SIG-M5 treated with dmso at 0.1 percent for 504 hours (cell line): Measurements from ENCODE around the gene NEU3.
"Not testable (repeated sequence)": the region's sequence is repeated elsewhere in the genome, so short reads cannot be mapped to it uniquely, and the experiment has no call there.

Source experiments
- DNase-seq: peaks from one replicate; lab custom pipeline; 2025; ENCODE audit not compliant: unreplicated experiment; lab: John Stamatoyannopoulos, UW

Gene NEU3

GRCh38 chr11:75028321-75028720, 39.6 kb downstream of the NEU3 start:
- no peak for DNase-seq

DNA sequence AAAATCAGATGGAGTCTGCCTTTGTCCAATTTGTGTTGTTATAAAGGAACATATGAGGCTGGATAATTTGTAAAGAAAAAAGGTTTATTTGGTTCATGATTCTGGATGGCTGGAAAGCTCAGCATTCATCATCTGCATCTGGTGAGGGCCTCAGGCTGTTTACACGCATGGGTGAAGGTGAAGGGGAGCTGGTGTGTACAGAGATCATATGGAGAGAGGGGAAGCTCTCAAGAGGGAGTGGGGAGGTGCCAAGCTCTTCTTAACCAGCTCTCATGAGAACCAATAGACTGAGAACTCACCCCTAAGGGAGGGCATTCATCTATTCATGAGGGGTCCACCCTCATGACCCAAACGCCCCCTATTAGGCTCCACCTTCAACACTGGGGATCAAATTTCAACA, 40.0 kb downstream of the NEU3 start:
- DNase-seq = no peak

DNA sequence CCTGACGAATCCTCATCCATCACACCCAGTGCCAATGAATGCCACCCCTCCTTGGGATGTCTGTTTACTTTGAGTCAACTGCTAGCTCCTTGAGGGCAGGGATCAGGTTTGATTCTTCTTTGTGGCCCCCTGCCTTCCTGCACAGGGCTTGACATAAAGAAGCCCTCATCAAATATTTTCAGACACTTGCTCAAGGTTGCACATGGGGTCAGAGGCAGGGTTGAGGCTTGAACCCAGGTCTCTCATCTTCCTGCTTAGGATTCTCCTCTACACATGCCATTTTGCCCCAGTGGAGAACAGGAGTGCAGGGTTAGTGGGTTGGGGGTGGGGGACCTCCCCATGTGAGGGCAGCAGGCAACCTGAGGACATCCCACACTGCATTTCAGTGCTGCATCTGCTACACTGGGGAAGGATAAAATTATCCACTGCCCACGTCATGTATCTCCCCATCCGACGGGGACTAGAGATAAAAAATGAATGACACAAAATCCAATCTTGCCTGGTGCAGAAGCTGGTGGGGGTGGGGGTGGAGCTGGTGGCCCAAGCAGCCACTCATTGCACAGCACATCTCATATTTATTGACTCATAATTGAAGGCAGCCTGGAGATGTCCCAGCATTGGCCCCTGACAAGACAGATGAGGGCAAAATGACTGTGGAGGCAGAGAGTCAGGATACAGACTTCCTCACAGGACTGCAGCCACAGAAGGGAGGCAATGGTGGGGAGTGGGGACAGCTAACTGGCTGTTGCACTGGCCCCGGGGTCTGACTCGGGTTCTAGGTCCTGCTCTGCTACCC, 41.3 kb downstream of the NEU3 start:
- no peak for DNase-seq

DNA sequence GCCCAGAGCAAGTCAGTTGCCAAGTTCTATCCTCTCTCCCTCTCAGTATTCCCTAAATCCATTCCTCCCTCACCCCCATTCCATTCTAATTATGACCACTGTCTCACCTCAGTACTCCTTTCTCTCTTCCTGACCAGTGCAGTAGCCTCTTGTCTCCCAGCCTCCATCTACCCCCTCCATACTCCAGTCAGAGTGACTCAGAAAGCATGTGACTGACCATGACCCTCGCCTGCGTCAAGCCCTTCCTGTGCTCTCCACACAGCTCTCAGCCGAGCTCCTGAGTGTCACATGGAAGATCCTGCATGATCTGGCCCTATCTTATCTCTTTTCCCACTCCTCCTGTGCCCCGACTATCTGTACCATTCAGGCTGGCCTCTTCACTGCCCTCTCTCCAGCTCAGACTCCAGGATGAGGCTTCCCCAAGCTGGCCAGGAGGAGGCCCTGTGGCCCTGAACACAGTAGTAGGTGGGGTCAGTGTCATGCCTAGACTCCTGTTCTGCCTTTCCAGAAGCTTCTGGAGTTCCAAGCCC, 42.6 kb downstream of the NEU3 start:
- DNase-seq = no peak

- peak; percentile 52 for DNase-seq
These were observed 43.2 kb downstream of the NEU3 start for GRCh38 chr11:75031771-75032549.

DNA sequence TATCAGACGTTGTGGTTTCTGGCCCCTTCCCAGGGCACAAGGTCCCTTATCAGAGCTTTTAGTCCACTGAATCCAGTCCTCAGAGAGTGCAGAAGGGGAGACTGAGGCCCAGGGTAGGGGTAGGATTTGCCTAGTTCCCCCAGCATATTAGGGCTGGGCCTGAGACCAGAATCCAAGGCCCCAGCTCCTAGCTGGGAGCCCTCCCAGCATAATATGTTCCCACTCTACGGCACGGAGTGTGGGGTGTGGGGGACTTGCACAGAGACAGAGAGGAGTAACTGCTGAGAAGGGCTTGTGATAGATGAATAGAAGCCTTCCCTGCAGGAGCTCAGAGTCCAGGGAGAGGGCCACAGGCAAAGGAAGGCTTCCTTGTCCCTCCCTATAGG, 43.8 kb downstream of the NEU3 start:
- DNase-seq = no peak

DNA sequence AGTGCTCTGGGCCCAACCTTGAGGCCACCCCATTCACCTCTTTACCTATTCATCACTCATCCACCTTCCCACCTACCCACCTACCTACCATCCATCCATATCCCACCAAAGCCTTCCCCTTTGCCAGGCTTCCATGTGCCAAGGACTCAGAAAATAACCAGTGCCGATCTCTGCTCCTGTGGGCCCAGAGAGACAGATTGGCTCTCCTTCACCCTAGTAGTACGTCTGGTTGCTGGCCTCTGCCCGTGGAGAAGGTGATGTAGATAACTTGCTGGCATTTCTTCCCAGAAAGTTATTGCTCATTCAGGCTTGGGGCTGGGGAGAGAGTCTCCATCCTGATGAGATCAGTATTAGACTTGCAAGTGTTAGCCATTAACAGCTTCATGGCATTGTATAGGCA, 45.2 kb downstream of the NEU3 start:
- DNase-seq = no peak

- DNase-seq = no peak
These were observed 46.5 kb downstream of the NEU3 start for GRCh38 chr11:75035256-75035655.

DNA sequence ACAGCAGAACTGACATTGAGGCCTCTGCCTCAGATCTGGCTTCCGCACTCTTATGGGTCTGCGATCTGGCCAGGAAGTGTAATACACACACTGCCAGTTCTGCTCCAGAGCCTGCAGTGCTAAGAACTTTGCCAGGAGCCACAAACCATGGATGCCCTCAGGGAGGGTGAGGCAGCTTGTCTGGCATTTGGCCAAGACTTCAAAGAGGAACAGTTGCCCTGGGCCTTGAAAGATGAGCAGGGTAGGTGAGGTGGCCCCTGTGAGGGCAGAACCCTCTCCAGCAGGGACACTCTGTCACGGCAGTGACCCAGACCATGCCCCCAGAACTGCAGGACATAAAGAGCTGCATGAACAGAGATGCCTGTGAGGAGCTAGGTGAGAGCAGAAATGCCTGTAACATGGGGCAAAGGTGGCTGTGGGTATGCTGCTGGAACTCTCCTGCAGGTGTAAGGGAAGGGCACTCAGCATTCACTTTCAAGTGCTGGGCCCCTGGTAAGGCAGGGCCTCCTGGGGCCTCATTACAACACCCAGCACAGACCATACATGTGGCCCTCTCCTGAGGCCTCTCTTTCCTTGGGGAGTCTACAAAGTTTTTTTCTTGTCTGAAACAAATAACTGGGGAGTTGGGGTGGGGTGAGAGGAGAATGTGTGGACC, 47.3 kb downstream of the NEU3 start:
- DNase-seq = no peak

DNA sequence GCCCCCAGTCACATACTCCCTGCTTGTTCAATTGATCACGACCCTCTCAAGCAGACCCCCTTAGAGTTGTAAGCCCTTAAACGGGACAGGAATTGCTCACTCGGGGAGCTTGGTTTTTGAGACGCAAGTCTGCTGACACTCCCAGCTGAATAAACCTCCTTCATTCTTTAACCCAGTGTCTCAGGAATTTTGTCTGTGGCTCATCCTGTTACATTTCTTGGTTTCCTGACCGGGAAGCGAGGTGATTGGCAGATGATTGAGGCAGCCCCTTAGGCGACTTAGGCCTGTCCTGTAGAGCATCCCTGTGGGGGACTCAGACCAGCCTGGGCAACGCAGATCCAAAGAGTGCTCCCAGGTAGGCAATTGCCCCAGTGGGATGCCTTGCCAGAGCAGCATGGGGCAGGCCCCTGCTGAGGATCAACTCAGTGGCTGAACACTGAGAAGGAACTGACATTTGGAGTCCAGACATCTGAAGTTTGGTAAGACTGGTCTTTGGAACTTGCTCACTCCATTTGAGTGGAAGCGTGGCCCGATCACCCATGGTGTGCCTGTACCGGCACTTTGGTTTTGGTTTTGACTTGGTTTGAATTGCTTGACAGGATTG, 51.5 kb downstream of the NEU3 start:
- DNase-seq = no peak

- DNase-seq = no peak
These were observed 52.5 kb downstream of the NEU3 start for GRCh38 chr11:75041263-75041662.

- not testable (repeated sequence) for DNase-seq
These were observed 53.1 kb downstream of the NEU3 start for GRCh38 chr11:75041821-75042220.

DNA sequence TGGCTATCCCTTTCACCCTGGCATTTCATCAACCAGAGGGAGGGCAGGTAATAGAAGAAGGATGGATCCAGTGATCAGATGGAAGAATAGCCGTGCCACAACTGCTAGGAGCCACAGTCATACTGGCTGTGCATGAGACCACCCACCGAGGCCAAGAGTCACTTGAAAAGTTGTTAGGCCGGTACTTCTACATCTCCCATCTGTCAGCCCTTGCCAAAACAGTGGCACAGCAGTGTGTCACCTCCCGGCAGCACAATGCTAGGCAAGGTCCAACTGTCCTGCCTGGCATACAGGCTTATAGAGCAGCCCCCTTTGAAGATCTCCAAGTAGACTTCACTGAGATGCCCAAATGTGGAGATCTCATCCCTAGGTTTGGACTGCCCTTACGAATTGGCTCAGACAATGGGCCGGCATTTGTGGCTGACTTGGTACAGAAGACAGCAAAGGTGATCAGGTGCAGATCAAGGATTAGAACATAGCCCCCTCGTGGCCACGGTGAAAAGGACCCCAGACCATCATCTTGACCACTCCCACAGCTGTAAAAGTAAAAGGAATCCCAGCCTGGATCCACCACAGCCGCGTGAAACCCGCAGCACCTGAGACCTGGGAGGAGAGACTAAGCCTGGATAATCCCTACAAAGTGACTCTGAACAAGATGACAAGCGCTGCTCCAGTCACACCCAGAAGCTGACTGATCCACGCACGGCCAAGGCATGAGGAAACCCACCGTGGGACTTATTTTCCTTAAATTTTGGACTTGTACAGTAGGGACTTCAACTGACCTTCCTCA, 55.8 kb downstream of the NEU3 start:
- DNase-seq = not testable (repeated sequence)

DNA sequence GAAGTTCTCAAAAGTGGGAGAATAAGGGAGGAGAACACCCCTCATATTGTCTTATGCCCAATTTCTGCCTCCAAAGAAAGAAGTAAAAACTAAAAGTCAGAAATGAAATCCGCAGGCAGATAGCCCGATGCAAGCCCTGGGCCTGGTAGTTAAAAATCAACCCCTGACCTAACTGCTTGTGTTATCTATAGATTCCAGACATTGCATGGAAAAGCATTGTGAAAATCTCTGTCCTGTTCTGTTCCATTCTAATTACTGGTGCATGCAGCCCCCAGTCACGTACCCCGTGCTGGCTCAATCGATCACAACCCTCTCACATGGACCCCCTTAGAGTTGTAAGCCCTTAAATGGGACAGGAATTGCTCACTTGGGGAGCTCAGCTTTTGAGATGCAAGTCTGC, 57.9 kb downstream of the NEU3 start:
- not testable (repeated sequence) for DNase-seq

DNA sequence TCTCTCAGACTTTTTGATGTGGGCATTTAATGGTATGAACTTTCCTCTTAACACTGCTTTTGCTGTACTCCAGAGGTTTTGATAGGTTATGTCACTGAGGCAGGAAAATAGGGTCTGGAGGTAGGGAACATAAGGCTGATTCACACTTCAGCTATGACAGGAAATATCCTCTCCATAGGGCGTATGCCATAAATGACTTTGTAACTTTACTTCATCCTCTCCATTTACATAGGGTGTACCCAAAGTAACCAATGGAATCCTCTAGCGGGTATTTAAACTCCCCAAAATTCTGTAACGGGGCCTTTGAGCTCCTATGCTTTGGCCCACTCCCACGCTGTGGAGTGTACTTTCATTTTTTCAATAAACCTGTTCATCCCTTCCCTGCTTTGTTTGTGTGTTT, 58.5 kb downstream of the NEU3 start:
- DNase-seq = no peak

DNA sequence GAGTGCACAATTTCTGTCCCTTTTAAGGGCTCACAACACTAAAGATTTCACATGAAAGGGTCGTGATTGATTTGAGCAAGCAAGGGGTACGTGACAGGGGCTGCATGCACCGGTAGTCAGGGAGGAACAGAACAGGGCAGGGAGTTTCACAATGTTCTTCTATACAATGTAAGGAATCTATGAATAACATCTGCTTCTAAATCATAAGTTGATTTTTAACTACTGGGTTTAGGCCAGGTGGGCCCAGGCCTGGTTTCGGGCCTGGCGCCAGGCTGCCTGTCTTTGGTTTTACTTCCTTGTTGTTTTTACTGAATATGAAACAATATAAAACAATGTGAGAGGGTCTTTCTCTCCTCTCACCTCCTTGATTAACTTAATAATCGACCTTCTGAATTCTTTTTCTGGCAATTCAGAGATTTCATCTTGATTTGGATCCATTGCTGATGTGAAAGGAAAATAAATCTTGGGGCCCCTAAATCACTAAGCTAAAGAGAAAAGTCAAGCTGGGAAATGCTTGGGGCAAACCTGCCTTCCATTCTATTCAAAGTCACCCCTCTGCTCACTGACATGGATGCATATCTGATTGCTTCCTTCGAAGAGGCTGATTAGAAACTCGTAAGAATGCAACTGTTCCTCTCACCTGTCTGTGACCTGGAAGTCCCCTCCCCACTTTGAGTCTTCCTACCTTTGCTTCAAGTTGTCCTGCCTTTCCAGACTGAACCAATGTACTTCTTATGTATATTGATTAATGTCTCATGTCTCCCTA, 61.0 kb downstream of the NEU3 start:
- not testable (repeated sequence) for DNase-seq

GRCh38 chr11:75050516-75050915, 61.8 kb downstream of the NEU3 start:
- DNase-seq = no peak

DNA sequence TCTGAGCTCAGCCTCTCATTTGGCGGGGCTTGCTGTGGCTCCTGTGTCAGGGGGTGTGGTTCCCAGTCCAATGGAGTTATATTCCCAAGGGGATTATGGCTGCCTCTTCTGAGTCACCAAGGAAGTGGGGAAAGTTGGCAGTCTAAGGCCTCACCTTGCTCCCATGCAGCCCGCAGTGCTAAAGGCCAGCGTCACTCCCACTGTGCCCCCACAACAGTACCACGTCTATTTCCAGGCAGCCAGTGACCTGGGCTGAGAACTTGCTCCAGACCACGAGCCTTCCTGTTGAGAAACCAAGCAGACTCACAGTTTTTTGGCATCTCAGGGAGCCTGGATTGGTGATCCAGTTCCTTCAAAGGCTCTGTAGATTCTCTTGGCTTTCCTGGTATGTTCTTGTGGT, 62.3 kb downstream of the NEU3 start:
- no peak for DNase-seq

DNA sequence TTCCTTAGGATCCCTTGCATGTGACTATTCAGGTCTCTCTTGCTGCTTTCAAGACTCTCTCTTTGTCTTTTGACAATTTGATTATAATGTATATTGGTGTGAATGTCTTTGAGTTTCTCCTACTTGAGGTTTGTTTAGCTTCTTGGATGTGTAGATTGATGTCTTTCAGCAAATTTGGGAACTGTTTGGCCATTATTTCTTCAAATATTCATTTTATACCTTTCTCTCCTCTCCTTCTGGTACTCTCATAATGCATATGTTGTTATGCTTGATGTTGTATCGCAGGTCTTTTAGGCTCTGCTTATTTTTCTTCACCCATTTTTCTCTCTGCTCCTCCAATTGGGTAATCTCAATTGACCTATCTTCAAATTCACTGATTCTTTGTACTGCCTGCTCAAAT, 63.7 kb downstream of the NEU3 start:
- DNase-seq = no peak

DNA sequence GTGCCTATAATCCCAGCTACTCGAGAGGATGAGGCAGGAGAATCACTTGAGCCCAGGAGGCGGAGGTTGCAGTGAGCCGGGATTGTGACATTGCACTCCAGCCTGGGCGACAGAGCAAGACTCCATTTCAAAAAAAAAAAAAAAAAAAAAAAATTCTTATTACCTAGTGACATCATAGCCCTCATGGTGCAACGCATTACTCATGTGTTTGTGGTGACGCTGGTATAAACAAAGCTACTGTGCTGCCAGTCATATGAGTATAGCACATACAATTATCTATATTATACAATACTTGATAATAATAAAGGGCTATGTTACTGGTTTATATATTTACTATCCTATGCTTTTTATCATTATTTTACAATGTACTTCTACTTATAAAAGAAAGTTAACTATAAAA, 66.8 kb downstream of the NEU3 start:
- no peak for DNase-seq
